ENCODE results near the gene AFAP1L1.

The AFAP1L1 gene

DNA sequence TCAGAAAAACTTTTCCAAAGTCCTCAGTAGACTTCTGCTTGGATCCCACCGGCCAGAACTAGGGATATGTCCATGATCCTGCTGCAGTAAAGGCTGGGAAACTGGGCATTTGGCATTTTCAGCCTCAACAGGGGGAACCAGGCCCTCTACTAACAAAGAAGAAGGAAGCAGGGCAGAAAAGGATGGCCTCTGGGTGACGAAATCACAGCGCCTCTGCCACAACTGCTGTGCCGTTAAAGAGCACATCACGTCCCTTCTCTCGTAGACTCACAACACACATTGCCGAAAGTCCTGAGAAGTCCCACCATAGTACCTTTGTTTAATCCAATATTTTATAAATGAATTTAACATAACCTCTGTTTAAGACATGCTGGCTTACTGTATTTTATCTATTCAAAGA, 10.4 kb upstream of the AFAP1L1 start:
- H3K4me3 ChIP-seq (replicated peaks; ENCODE audit: low read depth, low read length) = no peak overlapping the region
- TF ChIP-seq, protein P1, sequence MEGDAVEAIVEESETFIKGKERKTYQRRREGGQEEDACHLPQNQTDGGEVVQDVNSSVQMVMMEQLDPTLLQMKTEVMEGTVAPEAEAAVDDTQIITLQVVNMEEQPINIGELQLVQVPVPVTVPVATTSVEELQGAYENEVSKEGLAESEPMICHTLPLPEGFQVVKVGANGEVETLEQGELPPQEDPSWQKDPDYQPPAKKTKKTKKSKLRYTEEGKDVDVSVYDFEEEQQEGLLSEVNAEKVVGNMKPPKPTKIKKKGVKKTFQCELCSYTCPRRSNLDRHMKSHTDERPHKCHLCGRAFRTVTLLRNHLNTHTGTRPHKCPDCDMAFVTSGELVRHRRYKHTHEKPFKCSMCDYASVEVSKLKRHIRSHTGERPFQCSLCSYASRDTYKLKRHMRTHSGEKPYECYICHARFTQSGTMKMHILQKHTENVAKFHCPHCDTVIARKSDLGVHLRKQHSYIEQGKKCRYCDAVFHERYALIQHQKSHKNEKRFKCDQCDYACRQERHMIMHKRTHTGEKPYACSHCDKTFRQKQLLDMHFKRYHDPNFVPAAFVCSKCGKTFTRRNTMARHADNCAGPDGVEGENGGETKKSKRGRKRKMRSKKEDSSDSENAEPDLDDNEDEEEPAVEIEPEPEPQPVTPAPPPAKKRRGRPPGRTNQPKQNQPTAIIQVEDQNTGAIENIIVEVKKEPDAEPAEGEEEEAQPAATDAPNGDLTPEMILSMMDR (IDR thresholded peaks at IDR 0.05; ENCODE audit: low read depth, low read length, missing control alignments) = no peak
- DNase-seq (ENCODE audit: extremely low read depth, low read depth) = no peak

DNA sequence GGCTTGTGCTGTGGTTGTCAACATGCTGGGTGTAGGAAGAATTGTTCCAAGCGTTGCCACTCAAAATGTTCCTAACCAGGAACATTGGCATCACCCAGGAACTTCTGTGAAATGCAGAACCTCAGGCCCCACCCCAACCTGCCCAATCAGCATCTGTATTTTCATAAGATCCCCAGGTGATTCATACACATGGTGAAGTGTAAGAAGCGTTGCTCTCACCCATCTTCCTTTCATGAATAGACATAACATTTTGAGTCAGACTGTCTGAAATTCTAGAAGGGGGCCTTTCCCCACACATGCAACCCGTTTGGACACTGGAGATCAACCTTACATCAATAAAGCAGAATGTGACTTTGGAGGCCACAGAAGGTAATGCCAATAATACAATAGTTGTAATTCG, 9.3 kb upstream of the AFAP1L1 start:
- TF ChIP-seq, protein P1 (IDR thresholded peaks at IDR 0.05; ENCODE audit: low read depth, low read length, missing control alignments) = no peak
- DNase-seq (ENCODE audit: extremely low read depth, low read depth) = no peak
- no peak overlapping the region for H3K4me3 ChIP-seq (replicated peaks; ENCODE audit: low read depth, low read length)

DNA sequence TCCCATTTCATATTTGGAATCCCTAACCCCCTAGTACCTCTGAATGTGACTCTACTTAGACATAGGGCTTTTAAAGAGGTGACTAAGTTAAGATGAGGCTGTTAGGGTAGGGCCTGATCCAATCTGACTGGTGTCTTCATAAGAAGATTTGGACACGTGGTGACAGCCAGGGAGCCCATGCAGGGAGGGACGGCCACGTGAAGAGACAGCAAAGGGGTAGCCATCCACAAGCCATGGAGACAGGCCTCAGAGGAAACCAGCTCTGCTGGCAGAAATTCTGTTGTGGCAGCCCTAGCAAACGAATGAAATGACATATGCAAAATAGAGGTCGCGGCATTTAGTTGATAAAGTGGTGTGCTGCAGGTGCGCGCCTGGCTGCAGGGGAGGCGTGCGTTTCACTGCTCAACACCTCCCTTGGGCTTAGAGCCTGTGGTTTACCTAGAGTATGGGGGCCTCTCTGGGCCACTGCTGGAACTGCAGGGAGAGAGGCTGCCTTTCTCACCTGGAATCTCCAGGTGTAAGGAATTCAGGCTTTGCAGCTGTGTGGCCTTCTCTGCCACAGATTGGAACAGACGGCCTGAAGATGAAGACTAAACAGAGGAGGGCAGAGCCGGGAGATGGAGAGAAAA, 7.1 kb upstream of the AFAP1L1 start:
- H3K4me3 ChIP-seq (replicated peaks; ENCODE audit: low read depth, low read length) = no peak overlapping the region
- no peak for DNase-seq (ENCODE audit: extremely low read depth, low read depth)

DNA sequence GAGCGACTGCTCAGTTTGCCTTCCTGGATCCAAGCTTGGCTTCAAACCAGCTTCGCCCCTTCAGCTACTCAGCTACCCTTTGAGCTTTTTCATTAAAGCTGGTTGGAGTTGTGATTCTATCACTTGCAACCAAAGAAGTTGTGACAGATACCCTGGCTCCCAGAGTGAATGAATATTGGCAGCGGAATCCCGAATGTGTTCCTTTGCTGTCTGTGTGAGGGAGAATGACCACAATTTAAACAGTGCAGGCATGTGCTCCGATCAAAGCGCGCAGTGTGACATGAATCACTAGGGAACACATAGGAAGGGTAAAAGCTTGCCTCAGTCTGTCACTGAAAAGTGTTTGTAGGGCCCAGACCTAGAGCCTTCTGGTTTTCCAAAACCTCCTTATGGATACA, 6.6 kb upstream of the AFAP1L1 start:
- DNase-seq (ENCODE audit: extremely low read depth, low read depth) = no peak
- TF ChIP-seq, protein P1 (IDR thresholded peaks at IDR 0.05; ENCODE audit: low read depth, low read length, missing control alignments) = no peak

More for the DNA sequence above, 7.1 kb upstream of the AFAP1L1 start:
- TF ChIP-seq, protein P1 (IDR thresholded peaks at IDR 0.05; ENCODE audit: low read depth, low read length, missing control alignments) = peak; percentile 36

DNA sequence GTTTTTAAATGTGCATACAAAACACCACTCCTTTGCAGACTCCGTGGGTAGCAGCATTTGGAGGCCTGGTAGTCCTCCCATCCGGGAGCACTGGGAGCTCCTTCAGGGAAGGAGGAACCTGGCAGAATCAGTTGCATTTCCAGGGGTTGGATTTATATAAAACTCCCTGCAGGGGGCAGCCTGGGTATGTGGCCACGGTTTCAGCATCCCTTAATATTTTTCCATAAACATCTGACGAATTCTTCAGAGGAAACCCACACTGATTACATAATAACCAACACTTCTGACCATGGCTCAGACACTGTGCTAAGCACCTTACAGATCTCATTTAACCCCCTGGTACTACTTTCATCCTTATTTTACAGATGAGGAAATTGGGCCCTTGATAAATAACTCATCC, 6.1 kb upstream of the AFAP1L1 start:
- no peak for DNase-seq (ENCODE audit: extremely low read depth, low read depth)
- TF ChIP-seq, protein P1 (IDR thresholded peaks at IDR 0.05; ENCODE audit: low read depth, low read length, missing control alignments) = peak; percentile 30
- H3K4me3 ChIP-seq (replicated peaks; ENCODE audit: low read depth, low read length) = no peak overlapping the region

More for the DNA sequence above, 6.6 kb upstream of the AFAP1L1 start:
- H3K4me3 ChIP-seq (replicated peaks; ENCODE audit: low read depth, low read length) = no peak overlapping the region

DNA sequence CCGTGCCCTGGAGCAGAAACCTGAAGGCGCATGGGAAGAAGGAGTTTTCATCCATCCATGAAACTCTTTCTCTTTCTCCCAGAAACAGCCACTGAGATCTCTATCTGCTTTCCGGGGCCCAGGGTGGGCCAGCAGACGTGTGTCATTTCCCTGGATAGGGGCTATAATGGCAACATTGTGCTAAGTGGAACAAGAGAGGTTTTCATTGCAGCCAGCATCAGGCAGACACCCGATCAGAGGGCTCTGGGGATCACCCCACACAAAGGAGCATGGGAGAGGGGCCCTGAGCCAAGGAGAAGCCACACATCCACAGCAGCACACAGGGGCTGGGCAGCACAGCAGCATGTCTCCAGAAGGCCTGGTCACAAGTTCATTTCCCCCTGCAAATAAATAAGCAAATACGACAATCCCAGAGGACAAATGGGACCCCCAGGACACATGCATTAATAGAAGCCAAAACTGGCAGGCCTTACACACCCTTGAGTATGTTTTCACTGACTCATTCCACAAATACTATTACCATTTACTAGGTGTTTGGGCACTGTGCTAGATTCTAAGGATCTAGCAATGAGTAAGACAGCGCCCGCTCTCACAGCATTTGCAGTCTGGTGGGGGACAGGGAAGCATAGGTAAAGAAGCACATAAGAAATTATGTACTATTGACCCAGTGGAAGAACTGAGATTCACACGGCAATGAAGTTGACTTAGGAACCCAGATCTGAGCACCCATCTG, 4.3 kb upstream of the AFAP1L1 start:
- no peak for DNase-seq (ENCODE audit: extremely low read depth, low read depth)
- TF ChIP-seq, protein P1 (IDR thresholded peaks at IDR 0.05; ENCODE audit: low read depth, low read length, missing control alignments) = no peak
- no peak overlapping the region for H3K4me3 ChIP-seq (replicated peaks; ENCODE audit: low read depth, low read length)

Measured in HFF-Myc (cell line).